ENCODE data around the gene SLC5A10. TPM values are rescaled to one million over a fixed set of nuclear protein-coding genes. Genes with fewer than 3 reads are reported as not detected.

SLC5A10 gene
- total and polyA plus RNA-seq, 10 donors: 0.17 to 2.1 (median 1.5) TPM; not detected in 5

DNA sequence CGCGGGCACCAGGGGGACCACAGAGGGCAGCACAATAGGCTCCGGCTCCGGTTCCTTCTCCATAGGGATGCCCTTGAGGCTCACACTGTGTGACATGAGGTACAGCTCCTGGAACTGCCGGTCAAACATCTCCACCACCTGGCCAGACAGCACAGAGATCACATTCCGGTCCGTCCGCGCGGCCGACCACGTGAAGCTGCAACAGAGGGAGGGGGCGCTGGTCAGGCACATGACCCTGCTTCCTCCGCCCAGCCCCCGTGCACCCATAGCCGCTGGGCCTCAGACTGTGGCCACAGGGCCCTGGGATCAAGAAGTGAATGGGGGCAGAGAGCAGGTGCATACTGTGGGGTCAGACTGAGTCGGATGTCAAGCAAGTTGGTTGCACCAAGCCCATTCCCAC lies 26.7 kb downstream of the SLC5A10 start:
- Histone ChIP-seq H3K4me3 (no peak overlapping the region), H3K9me3 (no peaks in the 10 kb centered on the region), H3K27me3 (replicated peaks in 1 of 7) (no peaks in the 10 kb centered on the region), H3K27ac (no peak overlapping the region), H3K4me1 (no peaks in the 10 kb centered on the region), H3K36me3 (peaks cover 0 to 39% (median 12%) of the 10 kb centered on the region in 6 donors)
- intact Hi-C loops (cut with DNase I; ENCODE audit: low total_unique reads): no loop called here
- DNase-seq: no peak
- WGBS, 5 donors: 89 to 97% (median 94%) methylated on average over 7 to 17 of the region's 17 CpGs
- TF ChIP-seq POLR2A (IDR thresholded peaks at IDR 0.05) (no peak), POLR2AphosphoS5 (IDR thresholded peaks at IDR 0.05) (no peak)
- TF ChIP-seq, protein P1, sequence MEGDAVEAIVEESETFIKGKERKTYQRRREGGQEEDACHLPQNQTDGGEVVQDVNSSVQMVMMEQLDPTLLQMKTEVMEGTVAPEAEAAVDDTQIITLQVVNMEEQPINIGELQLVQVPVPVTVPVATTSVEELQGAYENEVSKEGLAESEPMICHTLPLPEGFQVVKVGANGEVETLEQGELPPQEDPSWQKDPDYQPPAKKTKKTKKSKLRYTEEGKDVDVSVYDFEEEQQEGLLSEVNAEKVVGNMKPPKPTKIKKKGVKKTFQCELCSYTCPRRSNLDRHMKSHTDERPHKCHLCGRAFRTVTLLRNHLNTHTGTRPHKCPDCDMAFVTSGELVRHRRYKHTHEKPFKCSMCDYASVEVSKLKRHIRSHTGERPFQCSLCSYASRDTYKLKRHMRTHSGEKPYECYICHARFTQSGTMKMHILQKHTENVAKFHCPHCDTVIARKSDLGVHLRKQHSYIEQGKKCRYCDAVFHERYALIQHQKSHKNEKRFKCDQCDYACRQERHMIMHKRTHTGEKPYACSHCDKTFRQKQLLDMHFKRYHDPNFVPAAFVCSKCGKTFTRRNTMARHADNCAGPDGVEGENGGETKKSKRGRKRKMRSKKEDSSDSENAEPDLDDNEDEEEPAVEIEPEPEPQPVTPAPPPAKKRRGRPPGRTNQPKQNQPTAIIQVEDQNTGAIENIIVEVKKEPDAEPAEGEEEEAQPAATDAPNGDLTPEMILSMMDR (IDR thresholded peaks at IDR 0.05 in 8 of 11, conservative IDR thresholded peaks at IDR 0.05 in 3 of 11): no peak

DNA sequence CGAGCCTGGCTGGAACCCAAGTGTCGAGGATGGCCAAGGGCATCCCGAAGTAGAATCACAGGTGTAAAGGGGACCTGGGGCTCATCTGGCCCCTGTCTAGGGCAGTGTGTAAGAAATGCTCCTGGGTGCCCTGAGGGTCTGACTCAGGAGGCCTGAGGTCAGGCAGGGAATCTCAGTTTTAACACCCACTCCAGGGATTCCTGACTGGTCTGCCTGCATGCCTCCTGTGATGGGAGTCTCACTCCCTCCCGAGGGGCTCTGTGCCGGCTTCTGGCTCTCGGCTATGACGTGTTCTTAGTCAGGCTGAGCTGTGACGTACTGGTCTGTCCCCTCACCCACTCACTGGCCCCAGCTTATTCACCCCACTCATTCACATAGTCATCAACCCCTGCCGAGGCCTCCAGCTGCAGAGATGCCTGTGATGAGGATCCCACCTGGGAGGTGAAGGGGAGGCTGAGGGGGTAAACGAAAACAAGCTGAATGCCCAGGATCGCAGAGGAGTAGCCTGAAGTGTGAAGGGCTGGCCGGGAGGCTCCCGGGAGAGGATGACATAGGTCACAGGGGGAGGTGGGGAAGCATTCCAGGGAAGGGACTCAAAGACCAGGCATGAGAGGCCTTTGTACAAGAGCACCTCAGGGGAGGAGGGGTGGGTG lies 28.8 kb downstream of the SLC5A10 start:
- H3K4me1 ChIP-seq: no peaks in the 10 kb centered on the region
- WGBS, 5 donors: 88 to 94% (median 91%) methylated on average over 13 of the region's 13 CpGs
- TF ChIP-seq POLR2AphosphoS5 (IDR thresholded peaks at IDR 0.05) (no peak), POLR2A (IDR thresholded peaks at IDR 0.05) (no peak)
- TF ChIP-seq, protein P1 (IDR thresholded peaks at IDR 0.05 in 8 of 11, conservative IDR thresholded peaks at IDR 0.05 in 3 of 11): no peak
- H3K9me3 ChIP-seq: no peaks in the 10 kb centered on the region
- no peak overlapping the region for H3K27ac ChIP-seq
- H3K27me3 ChIP-seq (replicated peaks in 1 of 7): no peaks in the 10 kb centered on the region
- H3K4me3 ChIP-seq: no peak overlapping the region
- H3K36me3 ChIP-seq: peaks cover 0 to 53% (median 12%) of the 10 kb centered on the region in 6 donors
- no peak for DNase-seq
- intact Hi-C loops (cut with DNase I; ENCODE audit: low total_unique reads): no loop called here

DNA sequence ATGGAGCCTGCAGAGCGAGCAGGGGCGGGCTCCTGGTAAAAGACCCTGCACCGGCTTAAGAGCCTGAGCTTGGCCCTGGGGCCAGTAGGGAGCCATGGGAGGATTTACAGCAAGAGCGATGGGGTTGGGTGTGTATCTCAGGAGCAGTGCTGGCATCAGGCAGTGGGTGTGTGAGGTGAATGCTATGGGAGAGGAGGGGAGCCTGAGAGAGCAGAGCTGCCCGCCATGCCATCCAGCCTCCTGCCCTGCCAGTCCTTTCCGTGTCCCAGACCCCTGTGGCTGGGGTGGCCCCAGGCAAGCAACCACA lies 29.3 kb downstream of the SLC5A10 start:
- Histone ChIP-seq H3K36me3 (peaks cover 0 to 55% (median 12%) of the 10 kb centered on the region in 6 donors), H3K4me1 (no peaks in the 10 kb centered on the region), H3K27me3 (replicated peaks in 1 of 7) (no peaks in the 10 kb centered on the region), H3K9me3 (no peaks in the 10 kb centered on the region), H3K27ac (no peak overlapping the region), H3K4me3 (no peak overlapping the region)
- intact Hi-C loops (cut with DNase I; ENCODE audit: low total_unique reads): no loop called here
- TF ChIP-seq, protein P1 (IDR thresholded peaks at IDR 0.05 in 8 of 11, conservative IDR thresholded peaks at IDR 0.05 in 3 of 11): no peak
- TF ChIP-seq POLR2A (IDR thresholded peaks at IDR 0.05) (no peak), POLR2AphosphoS5 (IDR thresholded peaks at IDR 0.05) (no peak)
- WGBS, 5 donors: 87 to 96% (median 94%) methylated on average over 3 to 6 of the region's 6 CpGs
- no peak for DNase-seq

DNA sequence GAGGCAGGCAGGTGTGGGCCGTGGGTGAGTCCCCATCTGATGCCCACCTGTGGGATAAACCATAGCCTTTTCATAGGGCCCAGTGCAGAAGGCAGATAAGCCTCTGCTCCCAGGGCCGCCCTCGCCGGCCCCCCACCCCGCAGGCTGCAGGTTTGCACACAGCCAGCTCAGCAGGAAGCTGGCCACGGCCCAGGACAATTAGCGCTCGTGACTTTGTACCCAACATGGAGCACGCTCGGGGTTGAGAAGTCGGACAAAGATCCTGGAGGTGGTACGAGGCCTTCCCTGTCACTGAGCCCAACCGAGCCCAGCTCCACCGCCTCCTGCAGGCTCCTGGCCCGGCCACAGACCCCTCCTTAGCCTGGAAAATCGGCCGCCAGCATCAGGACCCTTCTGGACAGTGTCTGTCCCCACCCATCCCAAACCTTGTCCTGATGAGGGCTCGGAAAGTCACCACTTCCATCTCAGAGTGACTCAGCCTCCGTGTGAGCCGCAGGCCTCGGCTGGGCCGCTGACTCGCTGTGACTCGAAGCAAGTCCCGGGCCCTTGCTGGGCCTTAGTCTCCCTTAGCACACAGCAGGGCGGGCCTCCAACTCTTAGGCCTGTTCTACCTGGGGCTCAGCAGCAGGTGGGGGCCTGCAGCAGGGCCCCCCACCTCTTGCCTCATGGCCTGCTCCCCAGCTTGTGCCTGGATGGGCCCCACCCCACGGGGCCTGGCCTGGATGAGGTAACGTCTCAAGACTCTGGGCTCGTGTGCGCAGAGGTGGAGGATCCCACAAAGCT lies 29.9 kb downstream of the SLC5A10 start:
- Histone ChIP-seq H3K9me3 (no peaks in the 10 kb centered on the region), H3K4me3 (no peak overlapping the region), H3K36me3 (peaks cover 0 to 55% (median 12%) of the 10 kb centered on the region in 6 donors), H3K27me3 (replicated peaks in 1 of 7) (no peaks in the 10 kb centered on the region), H3K4me1 (no peaks in the 10 kb centered on the region), H3K27ac (no peak overlapping the region)
- TF ChIP-seq POLR2AphosphoS5 (IDR thresholded peaks at IDR 0.05) (no peak), POLR2A (IDR thresholded peaks at IDR 0.05) (no peak)
- TF ChIP-seq, protein P1 (IDR thresholded peaks at IDR 0.05 in 8 of 11, conservative IDR thresholded peaks at IDR 0.05 in 3 of 11): no peak
- intact Hi-C loops (cut with DNase I; ENCODE audit: low total_unique reads): no loop called here
- no peak for DNase-seq
- 81 to 88% (median 85%) methylated on average over 20 to 30 of the region's 30 CpGs for WGBS, 5 donors
